ENCODE measurements around the gene FTO. TPM values are rescaled to one million over a fixed set of nuclear protein-coding genes. Genes with fewer than 3 reads are reported as not detected.

FTO gene
- total RNA-seq, 1 experiment from 2014 or later: 57.4 TPM

DNA sequence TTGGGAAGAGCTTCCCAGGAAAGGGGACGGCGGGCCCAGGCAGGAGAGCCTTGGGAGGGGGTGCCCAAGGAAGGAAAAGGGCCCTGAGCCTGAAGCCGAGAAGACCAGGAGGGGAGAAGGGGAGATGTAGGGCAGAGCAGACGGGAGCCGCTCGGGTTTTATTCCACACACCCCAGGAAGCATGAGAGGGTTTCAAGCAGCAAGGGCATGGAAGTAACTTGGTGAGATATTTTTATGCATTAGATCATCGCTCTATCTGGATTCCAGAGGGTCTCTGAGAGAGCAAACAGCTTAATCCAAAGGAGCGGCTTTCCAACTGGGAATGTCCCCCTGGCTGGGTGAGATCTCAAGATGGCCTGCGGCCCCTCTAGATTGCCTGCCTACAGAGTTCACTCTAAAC, 411.6 kb downstream of the FTO start (continued):
- TF ChIP-seq, protein P1, sequence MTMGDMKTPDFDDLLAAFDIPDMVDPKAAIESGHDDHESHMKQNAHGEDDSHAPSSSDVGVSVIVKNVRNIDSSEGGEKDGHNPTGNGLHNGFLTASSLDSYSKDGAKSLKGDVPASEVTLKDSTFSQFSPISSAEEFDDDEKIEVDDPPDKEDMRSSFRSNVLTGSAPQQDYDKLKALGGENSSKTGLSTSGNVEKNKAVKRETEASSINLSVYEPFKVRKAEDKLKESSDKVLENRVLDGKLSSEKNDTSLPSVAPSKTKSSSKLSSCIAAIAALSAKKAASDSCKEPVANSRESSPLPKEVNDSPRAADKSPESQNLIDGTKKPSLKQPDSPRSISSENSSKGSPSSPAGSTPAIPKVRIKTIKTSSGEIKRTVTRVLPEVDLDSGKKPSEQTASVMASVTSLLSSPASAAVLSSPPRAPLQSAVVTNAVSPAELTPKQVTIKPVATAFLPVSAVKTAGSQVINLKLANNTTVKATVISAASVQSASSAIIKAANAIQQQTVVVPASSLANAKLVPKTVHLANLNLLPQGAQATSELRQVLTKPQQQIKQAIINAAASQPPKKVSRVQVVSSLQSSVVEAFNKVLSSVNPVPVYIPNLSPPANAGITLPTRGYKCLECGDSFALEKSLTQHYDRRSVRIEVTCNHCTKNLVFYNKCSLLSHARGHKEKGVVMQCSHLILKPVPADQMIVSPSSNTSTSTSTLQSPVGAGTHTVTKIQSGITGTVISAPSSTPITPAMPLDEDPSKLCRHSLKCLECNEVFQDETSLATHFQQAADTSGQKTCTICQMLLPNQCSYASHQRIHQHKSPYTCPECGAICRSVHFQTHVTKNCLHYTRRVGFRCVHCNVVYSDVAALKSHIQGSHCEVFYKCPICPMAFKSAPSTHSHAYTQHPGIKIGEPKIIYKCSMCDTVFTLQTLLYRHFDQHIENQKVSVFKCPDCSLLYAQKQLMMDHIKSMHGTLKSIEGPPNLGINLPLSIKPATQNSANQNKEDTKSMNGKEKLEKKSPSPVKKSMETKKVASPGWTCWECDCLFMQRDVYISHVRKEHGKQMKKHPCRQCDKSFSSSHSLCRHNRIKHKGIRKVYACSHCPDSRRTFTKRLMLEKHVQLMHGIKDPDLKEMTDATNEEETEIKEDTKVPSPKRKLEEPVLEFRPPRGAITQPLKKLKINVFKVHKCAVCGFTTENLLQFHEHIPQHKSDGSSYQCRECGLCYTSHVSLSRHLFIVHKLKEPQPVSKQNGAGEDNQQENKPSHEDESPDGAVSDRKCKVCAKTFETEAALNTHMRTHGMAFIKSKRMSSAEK (CRISPR knock-in tag; IDR thresholded peaks at IDR 0.05; ENCODE audit: borderline replicate concordance): no peak
- TF ChIP-seq ZNF396 (CRISPR knock-in tag; IDR thresholded peaks at IDR 0.05; ENCODE audit: borderline replicate concordance) (no peak), TCF7 (CRISPR knock-in tag; IDR thresholded peaks at IDR 0.05; ENCODE audit: low read depth) (no peak), ZNF232 (CRISPR knock-in tag; IDR thresholded peaks at IDR 0.05) (no peak), ZBTB21 (CRISPR knock-in tag; IDR thresholded peaks at IDR 0.05; ENCODE audit: borderline replicate concordance) (no peak), TP53 (CRISPR knock-in tag; IDR thresholded peaks at IDR 0.05) (no peak), NFE2L1 (CRISPR knock-in tag; IDR thresholded peaks at IDR 0.05) (no peak), IRF2 (CRISPR knock-in tag; IDR thresholded peaks at IDR 0.05; ENCODE audit: borderline replicate concordance, low read depth) (no peak)
- TF ChIP-seq, protein P2, sequence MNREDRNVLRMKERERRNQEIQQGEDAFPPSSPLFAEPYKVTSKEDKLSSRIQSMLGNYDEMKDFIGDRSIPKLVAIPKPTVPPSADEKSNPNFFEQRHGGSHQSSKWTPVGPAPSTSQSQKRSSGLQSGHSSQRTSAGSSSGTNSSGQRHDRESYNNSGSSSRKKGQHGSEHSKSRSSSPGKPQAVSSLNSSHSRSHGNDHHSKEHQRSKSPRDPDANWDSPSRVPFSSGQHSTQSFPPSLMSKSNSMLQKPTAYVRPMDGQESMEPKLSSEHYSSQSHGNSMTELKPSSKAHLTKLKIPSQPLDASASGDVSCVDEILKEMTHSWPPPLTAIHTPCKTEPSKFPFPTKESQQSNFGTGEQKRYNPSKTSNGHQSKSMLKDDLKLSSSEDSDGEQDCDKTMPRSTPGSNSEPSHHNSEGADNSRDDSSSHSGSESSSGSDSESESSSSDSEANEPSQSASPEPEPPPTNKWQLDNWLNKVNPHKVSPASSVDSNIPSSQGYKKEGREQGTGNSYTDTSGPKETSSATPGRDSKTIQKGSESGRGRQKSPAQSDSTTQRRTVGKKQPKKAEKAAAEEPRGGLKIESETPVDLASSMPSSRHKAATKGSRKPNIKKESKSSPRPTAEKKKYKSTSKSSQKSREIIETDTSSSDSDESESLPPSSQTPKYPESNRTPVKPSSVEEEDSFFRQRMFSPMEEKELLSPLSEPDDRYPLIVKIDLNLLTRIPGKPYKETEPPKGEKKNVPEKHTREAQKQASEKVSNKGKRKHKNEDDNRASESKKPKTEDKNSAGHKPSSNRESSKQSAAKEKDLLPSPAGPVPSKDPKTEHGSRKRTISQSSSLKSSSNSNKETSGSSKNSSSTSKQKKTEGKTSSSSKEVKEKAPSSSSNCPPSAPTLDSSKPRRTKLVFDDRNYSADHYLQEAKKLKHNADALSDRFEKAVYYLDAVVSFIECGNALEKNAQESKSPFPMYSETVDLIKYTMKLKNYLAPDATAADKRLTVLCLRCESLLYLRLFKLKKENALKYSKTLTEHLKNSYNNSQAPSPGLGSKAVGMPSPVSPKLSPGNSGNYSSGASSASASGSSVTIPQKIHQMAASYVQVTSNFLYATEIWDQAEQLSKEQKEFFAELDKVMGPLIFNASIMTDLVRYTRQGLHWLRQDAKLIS (CRISPR knock-in tag; IDR thresholded peaks at IDR 0.05; ENCODE audit: borderline replicate concordance): no peak
- TF ChIP-seq, protein P3, sequence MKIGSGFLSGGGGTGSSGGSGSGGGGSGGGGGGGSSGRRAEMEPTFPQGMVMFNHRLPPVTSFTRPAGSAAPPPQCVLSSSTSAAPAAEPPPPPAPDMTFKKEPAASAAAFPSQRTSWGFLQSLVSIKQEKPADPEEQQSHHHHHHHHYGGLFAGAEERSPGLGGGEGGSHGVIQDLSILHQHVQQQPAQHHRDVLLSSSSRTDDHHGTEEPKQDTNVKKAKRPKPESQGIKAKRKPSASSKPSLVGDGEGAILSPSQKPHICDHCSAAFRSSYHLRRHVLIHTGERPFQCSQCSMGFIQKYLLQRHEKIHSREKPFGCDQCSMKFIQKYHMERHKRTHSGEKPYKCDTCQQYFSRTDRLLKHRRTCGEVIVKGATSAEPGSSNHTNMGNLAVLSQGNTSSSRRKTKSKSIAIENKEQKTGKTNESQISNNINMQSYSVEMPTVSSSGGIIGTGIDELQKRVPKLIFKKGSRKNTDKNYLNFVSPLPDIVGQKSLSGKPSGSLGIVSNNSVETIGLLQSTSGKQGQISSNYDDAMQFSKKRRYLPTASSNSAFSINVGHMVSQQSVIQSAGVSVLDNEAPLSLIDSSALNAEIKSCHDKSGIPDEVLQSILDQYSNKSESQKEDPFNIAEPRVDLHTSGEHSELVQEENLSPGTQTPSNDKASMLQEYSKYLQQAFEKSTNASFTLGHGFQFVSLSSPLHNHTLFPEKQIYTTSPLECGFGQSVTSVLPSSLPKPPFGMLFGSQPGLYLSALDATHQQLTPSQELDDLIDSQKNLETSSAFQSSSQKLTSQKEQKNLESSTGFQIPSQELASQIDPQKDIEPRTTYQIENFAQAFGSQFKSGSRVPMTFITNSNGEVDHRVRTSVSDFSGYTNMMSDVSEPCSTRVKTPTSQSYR (CRISPR knock-in tag; IDR thresholded peaks at IDR 0.05): no peak
- TF ChIP-seq, protein P4, sequence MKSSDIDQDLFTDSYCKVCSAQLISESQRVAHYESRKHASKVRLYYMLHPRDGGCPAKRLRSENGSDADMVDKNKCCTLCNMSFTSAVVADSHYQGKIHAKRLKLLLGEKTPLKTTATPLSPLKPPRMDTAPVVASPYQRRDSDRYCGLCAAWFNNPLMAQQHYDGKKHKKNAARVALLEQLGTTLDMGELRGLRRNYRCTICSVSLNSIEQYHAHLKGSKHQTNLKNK (CRISPR knock-in tag; IDR thresholded peaks at IDR 0.05): no peak

DNA sequence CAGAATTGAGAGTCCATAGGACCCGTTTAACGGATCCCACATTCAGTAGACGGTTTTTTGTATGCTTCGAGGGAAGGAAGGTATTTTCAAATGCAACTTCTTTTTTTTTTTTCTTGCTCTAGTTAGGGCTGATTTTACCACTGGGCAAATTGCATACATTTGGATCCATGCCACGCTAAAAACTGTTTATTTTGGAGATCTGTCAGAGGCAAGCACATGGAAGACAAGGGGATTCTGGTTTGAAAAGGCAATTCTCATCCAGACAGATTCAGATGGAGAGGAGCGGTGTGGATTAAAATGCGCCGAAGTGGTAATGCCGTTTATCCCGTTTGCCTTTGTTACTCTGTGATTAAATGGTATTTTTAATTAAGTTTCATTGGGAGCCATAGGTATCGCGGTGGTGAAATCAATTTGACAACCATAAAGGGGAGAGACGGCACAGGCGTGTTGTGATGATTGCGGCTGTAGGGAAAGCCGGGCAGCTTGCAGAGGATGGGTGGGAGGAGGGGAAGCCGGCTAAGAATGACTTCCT, 412.2 kb downstream of the FTO start:
- ATAC-seq: no peak
- POLR2A ChIA-PET: no interaction called here
- CTCF ChIA-PET: no interaction called here
- no peak for TF ChIP-seq NR3C1 (CRISPR knock-in tag; conservative IDR thresholded peaks at IDR 0.05; ENCODE audit: low read depth)
- TF ChIP-seq, protein P5, sequence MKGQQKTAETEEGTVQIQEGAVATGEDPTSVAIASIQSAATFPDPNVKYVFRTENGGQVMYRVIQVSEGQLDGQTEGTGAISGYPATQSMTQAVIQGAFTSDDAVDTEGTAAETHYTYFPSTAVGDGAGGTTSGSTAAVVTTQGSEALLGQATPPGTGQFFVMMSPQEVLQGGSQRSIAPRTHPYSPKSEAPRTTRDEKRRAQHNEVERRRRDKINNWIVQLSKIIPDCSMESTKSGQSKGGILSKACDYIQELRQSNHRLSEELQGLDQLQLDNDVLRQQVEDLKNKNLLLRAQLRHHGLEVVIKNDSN (CRISPR knock-in tag; IDR thresholded peaks at IDR 0.05): no peak
- TF ChIP-seq, protein P4 (CRISPR knock-in tag; IDR thresholded peaks at IDR 0.05): no peak
- TF ChIP-seq FOXK1 (CRISPR knock-in tag; IDR thresholded peaks at IDR 0.05): no peak
- no peak for TF ChIP-seq ZNF671 (CRISPR knock-in tag; IDR thresholded peaks at IDR 0.05)
- no peak for TF ChIP-seq TP53 (CRISPR knock-in tag; IDR thresholded peaks at IDR 0.05)
- no peak for TF ChIP-seq PRRX2 (CRISPR knock-in tag; IDR thresholded peaks at IDR 0.05)
- no peak for TF ChIP-seq NFATC4 (CRISPR knock-in tag; IDR thresholded peaks at IDR 0.05)
- no peak for TF ChIP-seq RORB (CRISPR knock-in tag; IDR thresholded peaks at IDR 0.05)
- TF ChIP-seq, protein P6, sequence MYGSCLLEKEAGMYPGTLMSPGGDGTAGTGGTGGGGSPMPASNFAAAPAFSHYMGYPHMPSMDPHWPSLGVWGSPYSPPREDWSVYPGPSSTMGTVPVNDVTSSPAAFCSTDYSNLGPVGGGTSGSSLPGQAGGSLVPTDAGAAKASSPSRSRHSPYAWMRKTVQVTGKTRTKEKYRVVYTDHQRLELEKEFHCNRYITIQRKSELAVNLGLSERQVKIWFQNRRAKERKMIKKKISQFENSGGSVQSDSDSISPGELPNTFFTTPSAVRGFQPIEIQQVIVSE (CRISPR knock-in tag; IDR thresholded peaks at IDR 0.05; ENCODE audit: borderline replicate concordance): no peak
- TF ChIP-seq, protein P7, sequence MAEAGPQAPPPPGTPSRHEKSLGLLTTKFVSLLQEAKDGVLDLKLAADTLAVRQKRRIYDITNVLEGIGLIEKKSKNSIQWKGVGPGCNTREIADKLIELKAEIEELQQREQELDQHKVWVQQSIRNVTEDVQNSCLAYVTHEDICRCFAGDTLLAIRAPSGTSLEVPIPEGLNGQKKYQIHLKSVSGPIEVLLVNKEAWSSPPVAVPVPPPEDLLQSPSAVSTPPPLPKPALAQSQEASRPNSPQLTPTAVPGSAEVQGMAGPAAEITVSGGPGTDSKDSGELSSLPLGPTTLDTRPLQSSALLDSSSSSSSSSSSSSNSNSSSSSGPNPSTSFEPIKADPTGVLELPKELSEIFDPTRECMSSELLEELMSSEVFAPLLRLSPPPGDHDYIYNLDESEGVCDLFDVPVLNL (CRISPR knock-in tag; IDR thresholded peaks at IDR 0.05; ENCODE audit: borderline replicate concordance, low read depth): no peak

More for the DNA sequence above, 412.2 kb downstream of the FTO start:
- H3K9me3 Mint-ChIP-seq: no peaks in the 10 kb centered on the region
- peaks cover 33% of the 10 kb centered on the region for H3K4me1 Mint-ChIP-seq
- no peaks in the 10 kb centered on the region for H3K27me3 Mint-ChIP-seq (ENCODE audit: low read depth)
- no peak for DNase-seq (ENCODE audit: low spot score)
- peaks cover 3% of the 10 kb centered on the region; the same call in 1 of the 2 replicates for H3K36me3 Mint-ChIP-seq
- H3K27ac Mint-ChIP-seq: no peak overlapping the region
- no peak overlapping the region for H3K4me3 Mint-ChIP-seq
